HepG2 (cell line): ENCODE results near the gene CRYBA2. TPM values are rescaled to one million over a fixed set of nuclear protein-coding genes. Genes with fewer than 3 reads are reported as not detected.

Experiments used
- ATAC-seq: fragments of 200-7000 bp; cut with Tn5 transposase; 3 replicates; pipeline ENCODE4 v1.9.1; 2020; ENCODE audit warnings: mild to moderate bottlenecking, moderate library complexity
- BruUV-seq: library from RNA; stranded (reverse); fragments of 400-500 nt; replicated peaks from 2 replicates; lab custom pipeline; 2021; lab: Mats Ljungman, UMichigan
- CTCF ChIA-PET: fragments of 300-600 bp; formaldehyde crosslinking; extraction: SDS; loops from one replicate; lab custom pipeline; 2021; ENCODE audit warnings: low total read pairs, inconsistent platforms, low intra/inter-chr PET ratio; lab: Yijun Ruan, JAX
- POLR2A ChIA-PET: fragments of 350-600 bp; sonication (Branson Sonifier 250); formaldehyde crosslinking; loops from one replicate; lab custom pipeline; 2020; ENCODE audit warnings: antibody characterized with exemption, inconsistent platforms; lab: Yijun Ruan, JAX
- DNase-seq: peaks from one replicate; pipeline ENCODE4 v3.0.0-alpha.2; 2015; ENCODE audit warnings: low spot score
- FAIRE-seq: peaks from 3 replicates; lab custom pipeline; 2011; peaks lifted over from hg19 to GRCh38; lab: Jason Lieb, UNC
- H2AFZ ChIP-seq: one replicate; pipeline ENCODE4 v1.6.1; 2011; ENCODE audit warnings: low read length, inconsistent platforms
- H3K27ac ChIP-seq: fragments of 300-600 bp; 3 replicates; pipeline ENCODE4 v1.8.0; 2011; ENCODE audit warnings: mixed run types, mild to moderate bottlenecking, mixed read lengths, low read length, inconsistent platforms; ENCODE audit not compliant: insufficient read depth; ENCODE audit errors: extremely low read length
- H3K27me3 ChIP-seq, 2 experiments: fragments of 200-600 bp in 1 of 2; 2 replicates in 1 of 2; 3 replicates in 1 of 2; pipeline versions ENCODE4 v1.6.0 to v1.8.0; 2011; ENCODE audit warnings: low read length in 2 of 2, mild to moderate bottlenecking in 2 of 2, moderate library complexity in 2 of 2, inconsistent platforms in 1 of 2; ENCODE audit not compliant: insufficient read depth in 2 of 2, control insufficient read depth in 1 of 2
- H3K36me3 ChIP-seq, 2 experiments: fragments of 200-600 bp in 1 of 2; replicated peaks in 1 of 2; 2 replicates in 1 of 2; 3 replicates in 1 of 2; pipeline versions ENCODE4 v1.5.1 to v1.8.0; 2011; ENCODE audit warnings: low read length in 2 of 2, inconsistent platforms in 1 of 2; ENCODE audit not compliant: insufficient read depth in 2 of 2, control insufficient read depth in 1 of 2
- H3K4me1 ChIP-seq: 2 replicates; pipeline ENCODE4 v1.5.1; 2012; ENCODE audit warnings: low read length, inconsistent platforms; ENCODE audit not compliant: insufficient read depth
- H3K4me2 ChIP-seq: 2 replicates; pipeline ENCODE4 v1.6.0; 2011; ENCODE audit warnings: low read depth, low read length, inconsistent platforms
- H3K4me3 ChIP-seq, 3 experiments: fragments of 200-600 bp in 1 of 3; sonication (generic), shearing (Covaris generic) in 1 of 3; replicated peaks in 1 of 3; 2 replicates each; pipeline ENCODE4 v1.5.1; 2011 to 2016; ENCODE audit warnings: low read length in 3 of 3, inconsistent platforms in 2 of 3, low read depth in 2 of 3, mild to moderate bottlenecking in 2 of 3, control low read depth in 1 of 3, mixed read lengths in 1 of 3; ENCODE audit not compliant: insufficient read depth in 1 of 3
- H3K79me2 ChIP-seq: one replicate; pipeline ENCODE4 v1.6.1; 2011; ENCODE audit warnings: low read length, inconsistent platforms; ENCODE audit not compliant: insufficient read depth
- H3K9ac ChIP-seq: 2 replicates; pipeline ENCODE4 v1.6.0; 2011; ENCODE audit warnings: mild to moderate bottlenecking, low read depth, low read length, inconsistent platforms; ENCODE audit not compliant: insufficient read depth
- H3K9me3 ChIP-seq: 2 replicates; pipeline ENCODE4 v1.5.1; 2012; ENCODE audit warnings: mild to moderate bottlenecking, low read length
- H4K20me1 ChIP-seq: 2 replicates; pipeline ENCODE4 v1.6.0; 2011; ENCODE audit warnings: inconsistent platforms, mild to moderate bottlenecking, low read length, moderate library complexity; ENCODE audit not compliant: insufficient read depth
- KLF13 ChIP-seq: sonication (generic); formaldehyde crosslinking; IDR thresholded peaks from 2 replicates; pipeline ENCODE4 v1.4.0; 2020; ENCODE audit warnings: mild to moderate bottlenecking, missing genetic modification reagents
- NCOA1 ChIP-seq: sonication (generic); formaldehyde crosslinking; IDR thresholded peaks from 2 replicates; pipeline ENCODE4 v1.9.0; 2021; ENCODE audit warnings: missing genetic modification reagents
- RBM39 ChIP-seq: fragments of 200-400 bp; formaldehyde crosslinking; IDR thresholded peaks from one replicate; pipeline ENCODE4 v1.6.1; 2018; ENCODE audit warnings: antibody characterized with exemption, mild to moderate bottlenecking, low read depth, low read length; ENCODE audit not compliant: poor library complexity, severe bottlenecking
- TSC22D2 ChIP-seq: sonication (generic); formaldehyde crosslinking; IDR thresholded peaks from 2 replicates; pipeline ENCODE4 v1.5.1; 2020; ENCODE audit warnings: missing genetic modification reagents, mild to moderate bottlenecking, borderline replicate concordance
- ZFP90 ChIP-seq: sonication (generic); formaldehyde crosslinking; IDR thresholded peaks from 2 replicates; pipeline ENCODE4 v1.8.0; 2022; ENCODE audit warnings: missing genetic modification reagents, mild to moderate bottlenecking, inconsistent platforms, borderline replicate concordance
- ZNF260 ChIP-seq: sonication (generic); formaldehyde crosslinking; IDR thresholded peaks from 2 replicates; pipeline ENCODE4 v1.4.0; 2020; ENCODE audit warnings: missing genetic modification reagents, low read depth, mild to moderate bottlenecking, borderline replicate concordance
- ZNF350 ChIP-seq: sonication (generic); formaldehyde crosslinking; IDR thresholded peaks from 2 replicates; pipeline ENCODE4 v1.4.0; 2020; ENCODE audit warnings: mild to moderate bottlenecking, low read depth, missing genetic modification reagents, borderline replicate concordance
- WGBS: methylation state at CpG from one replicate; pipeline ENCODE4 v1.1.6; 2017; ENCODE audit warnings: low lambda C conversion rate; 5-methylcytosine and 5-hydroxymethylcytosine counted together
- in situ Hi-C: cut with HindIII; loops from 2 replicates; pipeline ENCODE4 v1.10.0; 2017; ENCODE audit warnings: low pct_unique_long_range_greater_than_20kb; ENCODE audit not compliant: extremely low pct_ligation_motif_present
- intact Hi-C: fragments of 100-400 bp; cut with micrococcal nuclease; formaldehyde crosslinking; loops from one replicate; pipeline ENCODE4 v1.10.0; 2022; ENCODE audit not compliant: unreplicated experiment
- polyA plus RNA-seq, 8 experiments: library from polyadenylated mRNA; depleted of rRNA in 3 of 8; stranded (reverse) in 7 of 8; unstranded in 1 of 8; fragments of >200 nt; fragmentation: Illumina TruSeq in 4 of 8; extraction: Trizol in 4 of 8; gene quantifications; 2 replicates each; pipeline versions ENCODE4 v1.2.1 to v1.2.3, GENCODE V29; 2011 to 2016; ENCODE audit warnings: low read depth in 4 of 8, missing spikeins in 1 of 8, mixed read lengths in 1 of 8; ENCODE audit not compliant: insufficient read depth in 1 of 8
- total RNA-seq, 5 experiments: library from RNA; depleted of rRNA; stranded (reverse); fragments of >200 nt; fragmentation: Illumina TruSeq; extraction: Trizol; gene quantifications; 2 replicates each; pipeline ENCODE4 v1.2.3, GENCODE V29; 2016; ENCODE audit warnings: low read depth in 1 of 5
- TF ChIP-seq, protein P1 (sequence below): sonication (generic); formaldehyde crosslinking; IDR thresholded peaks from 2 replicates; pipeline ENCODE4 v1.4.0; 2020; ENCODE audit warnings: mild to moderate bottlenecking, missing genetic modification reagents
- TF ChIP-seq, protein P2 (sequence below): sonication (generic); formaldehyde crosslinking; IDR thresholded peaks from 2 replicates; pipeline ENCODE4 v1.5.0; 2020; ENCODE audit warnings: missing genetic modification reagents

CRYBA2 gene
- total and polyA plus RNA-seq, 2 of the 13 experiments (the other 11 are each of a cell fraction or from before 2014, with no cell fraction given), result not detected

GRCh38 chr2:218956039-218956438, 37.2 kb downstream of the CRYBA2 start:
- FAIRE-seq, result no peak
- TF ChIP-seq, protein P1, sequence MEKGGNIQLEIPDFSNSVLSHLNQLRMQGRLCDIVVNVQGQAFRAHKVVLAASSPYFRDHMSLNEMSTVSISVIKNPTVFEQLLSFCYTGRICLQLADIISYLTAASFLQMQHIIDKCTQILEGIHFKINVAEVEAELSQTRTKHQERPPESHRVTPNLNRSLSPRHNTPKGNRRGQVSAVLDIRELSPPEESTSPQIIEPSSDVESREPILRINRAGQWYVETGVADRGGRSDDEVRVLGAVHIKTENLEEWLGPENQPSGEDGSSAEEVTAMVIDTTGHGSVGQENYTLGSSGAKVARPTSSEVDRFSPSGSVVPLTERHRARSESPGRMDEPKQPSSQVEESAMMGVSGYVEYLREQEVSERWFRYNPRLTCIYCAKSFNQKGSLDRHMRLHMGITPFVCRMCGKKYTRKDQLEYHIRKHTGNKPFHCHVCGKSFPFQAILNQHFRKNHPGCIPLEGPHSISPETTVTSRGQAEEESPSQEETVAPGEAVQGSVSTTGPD (CRISPR knock-in tag), result no peak
- TF ChIP-seq NCOA1 (CRISPR knock-in tag) (no peak), ZNF260 (CRISPR knock-in tag) (no peak), RBM39 (no peak), TSC22D2 (no peak), KLF13 (no peak), ZFP90 (no peak), ZNF350 (CRISPR knock-in tag) (no peak)
- TF ChIP-seq, protein P2, sequence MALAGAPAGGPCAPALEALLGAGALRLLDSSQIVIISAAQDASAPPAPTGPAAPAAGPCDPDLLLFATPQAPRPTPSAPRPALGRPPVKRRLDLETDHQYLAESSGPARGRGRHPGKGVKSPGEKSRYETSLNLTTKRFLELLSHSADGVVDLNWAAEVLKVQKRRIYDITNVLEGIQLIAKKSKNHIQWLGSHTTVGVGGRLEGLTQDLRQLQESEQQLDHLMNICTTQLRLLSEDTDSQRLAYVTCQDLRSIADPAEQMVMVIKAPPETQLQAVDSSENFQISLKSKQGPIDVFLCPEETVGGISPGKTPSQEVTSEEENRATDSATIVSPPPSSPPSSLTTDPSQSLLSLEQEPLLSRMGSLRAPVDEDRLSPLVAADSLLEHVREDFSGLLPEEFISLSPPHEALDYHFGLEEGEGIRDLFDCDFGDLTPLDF (CRISPR knock-in tag), result no peak
- no peaks in the 10 kb centered on the region for H3K9me3 ChIP-seq
- peaks cover 18% of the 10 kb centered on the region for H3K4me1 ChIP-seq
- ATAC-seq, result no peak
- WGBS, result 0% methylated on average over 1 of the region's 1 CpG
- H2AFZ ChIP-seq, result no peak overlapping the region
- no peak overlapping the region for H3K4me3 ChIP-seq
- no peak for DNase-seq
- no peak overlapping the region for H3K4me2 ChIP-seq
- CTCF ChIA-PET, result no interaction called here
- POLR2A ChIA-PET, result no interaction called here
- no peak overlapping the region for H3K9ac ChIP-seq
- H3K36me3 ChIP-seq, result no peaks in the 10 kb centered on the region
- intact Hi-C loops (loop anchor here (10.0 kb wide), 1 partner anchor 91 kb away; no protein-coding TSS in a partner anchor), in situ Hi-C loops (no loop called here)
- H3K79me2 ChIP-seq, result no peaks in the 10 kb centered on the region
- H4K20me1 ChIP-seq, result no peaks in the 10 kb centered on the region; the same call in 1 of the 2 replicates
- BruUV-seq, result no TSS peak
- H3K27me3 ChIP-seq, result peaks cover 12 to 80% of the 10 kb centered on the region in 2 experiments
- no peak overlapping the region for H3K27ac ChIP-seq
